ENCODE results near the gene EOLA1. TPM values are rescaled to one million over a fixed set of nuclear protein-coding genes. Genes with fewer than 3 reads are reported as not detected.
A peak's percentile ranks its signal among the peaks of the same experiment; 100 is the strongest.

Gene EOLA1
- 10 to 100 TPM in 1 of 4 donors, 1 to 10 TPM in 3; 5.7 to 10.9 (median 8.7) TPM for total RNA-seq

DNA sequence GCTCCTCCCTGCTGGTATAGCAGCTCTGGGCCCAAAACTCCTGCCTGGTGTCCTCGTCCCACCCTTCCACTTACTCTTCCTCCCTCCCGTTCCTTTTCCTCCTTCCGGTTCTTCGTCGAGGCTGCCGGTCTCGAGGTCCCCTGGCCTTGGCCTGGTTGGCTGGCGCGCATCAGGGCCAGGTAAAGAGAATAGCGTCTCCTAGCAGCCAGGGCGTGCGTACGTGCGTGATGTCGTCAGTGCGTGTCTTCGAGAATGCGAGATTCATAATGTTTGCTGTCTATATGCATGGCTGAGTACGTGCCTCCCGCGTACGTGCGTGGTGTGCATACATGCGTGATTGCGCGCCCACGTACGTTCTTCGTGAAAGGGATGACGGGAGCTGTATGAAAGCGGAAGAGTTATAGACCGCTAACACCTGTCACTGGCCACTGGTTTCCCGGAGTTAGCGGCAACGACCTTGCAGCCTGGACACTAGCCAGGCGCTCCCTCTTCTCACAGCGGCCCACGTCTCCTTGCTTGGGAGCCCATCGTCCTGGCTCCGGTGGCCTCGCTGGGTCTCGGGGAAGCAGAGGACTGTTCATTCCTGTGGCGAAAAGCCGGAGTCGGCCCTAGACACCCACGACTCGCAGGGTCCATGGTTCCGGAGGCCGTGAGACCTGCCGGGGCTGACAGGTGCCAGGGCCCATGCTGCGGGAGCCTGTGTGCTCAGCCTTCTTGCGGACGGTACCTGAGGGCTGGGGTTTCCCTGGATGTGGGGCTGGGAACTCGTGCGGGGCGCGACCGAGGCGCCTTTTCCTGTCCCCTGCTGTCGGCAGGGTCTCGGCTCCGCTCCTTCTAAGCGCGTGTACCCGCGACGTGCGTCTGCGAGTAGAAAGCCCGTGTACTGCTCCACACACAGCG lies at the start of gene EOLA1:
Gene EOLA1 (plus strand): TSS at position 392 of the 900 bp plus-strand sequence. CDS start 4,619 bp downstream, outside the sequence.
- H3K36me3 ChIP-seq: peaks cover 5% of the 10 kb centered on the region
- WGBS: 49% methylated on average over 52 of the region's 71 CpGs
- peak within 1 kb of the TSS; percentile 88 for H3K27ac ChIP-seq
- no peaks in the 10 kb centered on the region for H3K27me3 ChIP-seq
- peaks cover 9% of the 10 kb centered on the region for H3K4me1 ChIP-seq
- H3K4me3 ChIP-seq: peak within 1 kb of the TSS; percentile 67
- DNase-seq (ENCODE audit: low spot score in 2 of 2): peak; percentile 89 to 93
- peak in 2 of 3 donors; percentile 34 to 45 for TF ChIP-seq POLR2AphosphoS5 (IDR thresholded peaks at IDR 0.05)
- TF ChIP-seq POLR2A (IDR thresholded peaks at IDR 0.05): peak in 1 of 2 donors; percentile 29
- peak; percentile 95 for TF ChIP-seq EP300 (IDR thresholded peaks at IDR 0.05)
- TF ChIP-seq, protein P1, sequence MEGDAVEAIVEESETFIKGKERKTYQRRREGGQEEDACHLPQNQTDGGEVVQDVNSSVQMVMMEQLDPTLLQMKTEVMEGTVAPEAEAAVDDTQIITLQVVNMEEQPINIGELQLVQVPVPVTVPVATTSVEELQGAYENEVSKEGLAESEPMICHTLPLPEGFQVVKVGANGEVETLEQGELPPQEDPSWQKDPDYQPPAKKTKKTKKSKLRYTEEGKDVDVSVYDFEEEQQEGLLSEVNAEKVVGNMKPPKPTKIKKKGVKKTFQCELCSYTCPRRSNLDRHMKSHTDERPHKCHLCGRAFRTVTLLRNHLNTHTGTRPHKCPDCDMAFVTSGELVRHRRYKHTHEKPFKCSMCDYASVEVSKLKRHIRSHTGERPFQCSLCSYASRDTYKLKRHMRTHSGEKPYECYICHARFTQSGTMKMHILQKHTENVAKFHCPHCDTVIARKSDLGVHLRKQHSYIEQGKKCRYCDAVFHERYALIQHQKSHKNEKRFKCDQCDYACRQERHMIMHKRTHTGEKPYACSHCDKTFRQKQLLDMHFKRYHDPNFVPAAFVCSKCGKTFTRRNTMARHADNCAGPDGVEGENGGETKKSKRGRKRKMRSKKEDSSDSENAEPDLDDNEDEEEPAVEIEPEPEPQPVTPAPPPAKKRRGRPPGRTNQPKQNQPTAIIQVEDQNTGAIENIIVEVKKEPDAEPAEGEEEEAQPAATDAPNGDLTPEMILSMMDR (IDR thresholded peaks at IDR 0.05): no peak
- H3K9me3 ChIP-seq: no peaks in the 10 kb centered on the region

DNA sequence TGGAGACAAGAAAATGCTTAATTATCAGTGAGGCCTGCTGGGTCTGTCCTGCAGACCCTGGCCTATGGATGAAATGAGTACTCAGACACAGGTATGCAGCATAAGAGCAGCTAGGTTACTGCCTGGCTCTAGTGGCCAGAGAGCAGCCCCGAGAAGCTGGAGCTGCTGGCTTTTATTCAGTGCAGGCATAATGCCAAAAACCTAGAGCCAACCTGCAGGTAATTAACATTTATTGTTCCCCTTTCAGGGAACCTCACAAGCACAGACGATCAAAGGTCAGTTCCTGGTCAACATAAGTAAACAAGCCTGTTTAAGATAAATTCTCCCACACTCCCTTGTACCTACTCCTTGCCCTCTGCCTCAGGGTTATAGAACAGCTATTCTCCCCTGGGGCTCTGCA lies 49.0 kb upstream of the EOLA1 start:
- peaks cover 49% of the 10 kb centered on the region for H3K36me3 ChIP-seq

DNA sequence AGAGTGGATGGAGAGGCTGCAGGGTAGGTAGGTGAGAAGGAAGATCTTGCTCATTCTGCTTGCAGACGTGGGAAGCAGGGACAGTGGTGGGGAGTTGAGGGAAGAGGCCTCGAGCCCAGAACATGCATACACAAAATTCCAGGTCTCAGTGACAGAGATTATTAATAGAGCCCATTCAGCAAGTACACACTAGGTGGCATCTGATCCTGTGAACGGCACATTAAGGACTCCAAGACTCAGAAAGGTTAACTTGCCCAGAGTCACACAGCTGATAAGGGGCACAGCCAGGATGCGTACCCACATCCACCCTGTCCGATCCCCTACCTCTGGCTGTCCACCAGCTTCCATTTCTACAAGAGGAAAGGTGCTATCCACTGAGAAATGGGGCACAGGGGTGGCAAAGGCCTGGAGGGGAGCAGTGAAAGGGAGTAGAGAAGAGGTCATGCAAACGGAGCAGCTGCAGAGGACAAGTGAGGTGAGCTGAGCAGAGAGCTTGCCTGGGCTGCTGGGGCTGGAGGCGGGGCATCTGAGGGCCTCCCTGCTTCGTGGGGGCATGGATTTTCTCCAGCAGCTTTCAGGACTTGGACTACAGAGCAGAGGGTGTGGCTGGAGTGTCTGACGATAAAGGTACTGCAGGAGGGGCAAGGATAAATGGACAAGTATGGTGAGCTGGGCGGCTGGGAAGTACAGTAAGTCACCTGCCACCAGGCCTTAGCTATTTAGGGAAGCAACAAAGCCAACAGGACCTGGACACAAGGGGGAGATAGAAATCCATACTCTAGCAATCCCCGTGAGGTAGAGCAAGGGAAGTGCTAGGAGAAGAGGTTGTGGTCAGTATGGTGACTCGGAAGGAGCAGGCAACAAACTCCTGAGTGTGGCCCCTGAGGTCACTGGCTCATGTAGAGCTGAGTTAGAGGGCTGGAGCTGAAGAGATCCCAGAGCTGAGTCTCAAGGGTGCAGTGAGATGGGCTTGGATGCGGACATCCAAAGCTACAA lies 46.9 kb upstream of the EOLA1 start:
- no peaks in the 10 kb centered on the region for H3K9me3 ChIP-seq
- H3K27me3 ChIP-seq: no peaks in the 10 kb centered on the region
- no peak overlapping the region for H3K27ac ChIP-seq
- no peak for DNase-seq (ENCODE audit: low spot score in 2 of 2)
- H3K4me3 ChIP-seq: no peak overlapping the region
- peaks cover 57% of the 10 kb centered on the region for H3K36me3 ChIP-seq
- WGBS: 78% methylated on average over 13 of the region's 13 CpGs
- no peak for TF ChIP-seq POLR2AphosphoS5 (IDR thresholded peaks at IDR 0.05)
- TF ChIP-seq, protein P1 (IDR thresholded peaks at IDR 0.05): no peak
- TF ChIP-seq EP300 (IDR thresholded peaks at IDR 0.05): no peak
- no peak for TF ChIP-seq POLR2A (IDR thresholded peaks at IDR 0.05)
- H3K4me1 ChIP-seq: peaks cover 4% of the 10 kb centered on the region

More for the DNA sequence above, 49.0 kb upstream of the EOLA1 start:
- DNase-seq (ENCODE audit: low spot score in 2 of 2): no peak
- Histone ChIP-seq H3K4me1 (peaks cover 4% of the 10 kb centered on the region), H3K27ac (no peak overlapping the region), H3K4me3 (no peak overlapping the region), H3K9me3 (no peaks in the 10 kb centered on the region), H3K27me3 (no peaks in the 10 kb centered on the region)
- WGBS: 29% methylated on average over 2 of the region's 2 CpGs
- TF ChIP-seq POLR2AphosphoS5 (IDR thresholded peaks at IDR 0.05) (no peak), EP300 (IDR thresholded peaks at IDR 0.05) (no peak), POLR2A (IDR thresholded peaks at IDR 0.05) (no peak)
- TF ChIP-seq, protein P1 (IDR thresholded peaks at IDR 0.05): no peak

DNA sequence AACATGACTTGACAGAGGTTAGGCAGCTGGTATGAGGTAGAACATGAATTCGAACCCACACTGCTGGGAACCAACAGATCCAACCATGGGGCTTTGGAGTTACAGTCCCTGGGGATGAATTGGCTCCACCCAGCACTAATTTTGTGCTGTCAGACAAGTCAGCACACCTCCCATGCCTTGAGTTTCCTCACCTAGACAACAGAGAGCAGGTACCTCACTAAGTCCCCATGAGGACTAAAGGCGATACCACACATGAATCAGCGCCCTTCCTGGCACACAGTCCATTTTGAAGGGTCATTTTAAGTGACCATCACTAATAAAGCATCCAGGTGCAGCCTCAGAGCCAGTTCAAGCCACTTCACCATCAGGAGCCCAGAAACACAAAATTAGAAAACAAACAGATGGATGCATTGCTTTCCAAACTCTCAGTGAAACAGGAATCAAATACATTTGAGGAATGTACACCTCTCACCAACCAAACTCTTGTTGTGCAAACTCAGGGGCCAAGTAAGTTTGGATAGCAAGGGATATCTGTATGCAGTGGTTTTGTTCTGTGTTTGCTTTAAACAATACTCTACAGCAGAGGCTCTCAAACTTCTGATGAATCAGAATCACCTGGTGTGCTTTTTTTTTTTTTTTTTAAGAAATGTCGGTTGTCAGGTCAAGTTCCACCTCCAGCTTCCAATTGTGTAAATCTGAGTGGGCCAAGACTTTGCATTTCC lies 45.8 kb upstream of the EOLA1 start:
- H3K27ac ChIP-seq: no peak overlapping the region
- peaks cover 4% of the 10 kb centered on the region for H3K4me1 ChIP-seq
- peaks cover 55% of the 10 kb centered on the region for H3K36me3 ChIP-seq
- TF ChIP-seq POLR2A (IDR thresholded peaks at IDR 0.05) (no peak), EP300 (IDR thresholded peaks at IDR 0.05) (no peak), POLR2AphosphoS5 (IDR thresholded peaks at IDR 0.05) (no peak)
- TF ChIP-seq, protein P1 (IDR thresholded peaks at IDR 0.05): no peak
- H3K27me3 ChIP-seq: no peaks in the 10 kb centered on the region
- no peak for DNase-seq (ENCODE audit: low spot score in 2 of 2)
- 74% methylated on average over 4 of the region's 4 CpGs for WGBS
- no peak overlapping the region for H3K4me3 ChIP-seq
- no peaks in the 10 kb centered on the region for H3K9me3 ChIP-seq

All from suprapubic skin (tissue), 4 donors.